Skeletal muscle tissue (tissue), 4 donors: Measurements from ENCODE around the gene SPATA21. TPM values are rescaled to one million over a fixed set of nuclear protein-coding genes. Genes with fewer than 3 reads are reported as not detected.

Source experiments
- H3K27ac ChIP-seq: one replicate; pipeline ENCODE4 v1.7.0; 2013; ENCODE audit warnings: mild to moderate bottlenecking, low read depth, low read length, inconsistent platforms
- H3K27me3 ChIP-seq, 3 donors: one replicate each; pipeline ENCODE4 v1.7.0; 2013; ENCODE audit warnings: low read length in 3 of 3; ENCODE audit not compliant: control insufficient read depth in 3 of 3, insufficient read depth in 3 of 3
- H3K36me3 ChIP-seq, 3 donors: one replicate each; pipeline ENCODE4 v1.7.0; 2013; ENCODE audit warnings: low read length in 3 of 3; ENCODE audit not compliant: control insufficient read depth in 3 of 3, insufficient read depth in 3 of 3
- H3K4me1 ChIP-seq, 3 donors: one replicate each; pipeline ENCODE4 v1.7.0; 2013; ENCODE audit warnings: low read length in 3 of 3, mild to moderate bottlenecking in 3 of 3; ENCODE audit not compliant: control insufficient read depth in 3 of 3, insufficient read depth in 3 of 3
- H3K4me3 ChIP-seq, 3 donors: one replicate each; pipeline ENCODE4 v1.7.0; 2013; ENCODE audit warnings: low read length in 3 of 3
- H3K9ac ChIP-seq, 3 donors: one replicate each; pipeline ENCODE4 v1.7.0; 2013; ENCODE audit warnings: low read length in 3 of 3, mild to moderate bottlenecking in 3 of 3, moderate library complexity in 2 of 3, low read depth in 1 of 3
- H3K9me3 ChIP-seq, 3 donors: one replicate each; pipeline ENCODE4 v1.7.0; 2013; ENCODE audit warnings: low read length in 3 of 3; ENCODE audit not compliant: control insufficient read depth in 3 of 3
- total RNA-seq: library from RNA; depleted of rRNA; stranded (reverse); fragments of >200 nt; gene quantifications from one replicate; pipeline ENCODE4 v1.2.3, GENCODE V29; 2014
- donor health status: Osteomylitis.

SPATA21 gene
- total RNA-seq, 1 donor from 2014 or later = not detected

DNA sequence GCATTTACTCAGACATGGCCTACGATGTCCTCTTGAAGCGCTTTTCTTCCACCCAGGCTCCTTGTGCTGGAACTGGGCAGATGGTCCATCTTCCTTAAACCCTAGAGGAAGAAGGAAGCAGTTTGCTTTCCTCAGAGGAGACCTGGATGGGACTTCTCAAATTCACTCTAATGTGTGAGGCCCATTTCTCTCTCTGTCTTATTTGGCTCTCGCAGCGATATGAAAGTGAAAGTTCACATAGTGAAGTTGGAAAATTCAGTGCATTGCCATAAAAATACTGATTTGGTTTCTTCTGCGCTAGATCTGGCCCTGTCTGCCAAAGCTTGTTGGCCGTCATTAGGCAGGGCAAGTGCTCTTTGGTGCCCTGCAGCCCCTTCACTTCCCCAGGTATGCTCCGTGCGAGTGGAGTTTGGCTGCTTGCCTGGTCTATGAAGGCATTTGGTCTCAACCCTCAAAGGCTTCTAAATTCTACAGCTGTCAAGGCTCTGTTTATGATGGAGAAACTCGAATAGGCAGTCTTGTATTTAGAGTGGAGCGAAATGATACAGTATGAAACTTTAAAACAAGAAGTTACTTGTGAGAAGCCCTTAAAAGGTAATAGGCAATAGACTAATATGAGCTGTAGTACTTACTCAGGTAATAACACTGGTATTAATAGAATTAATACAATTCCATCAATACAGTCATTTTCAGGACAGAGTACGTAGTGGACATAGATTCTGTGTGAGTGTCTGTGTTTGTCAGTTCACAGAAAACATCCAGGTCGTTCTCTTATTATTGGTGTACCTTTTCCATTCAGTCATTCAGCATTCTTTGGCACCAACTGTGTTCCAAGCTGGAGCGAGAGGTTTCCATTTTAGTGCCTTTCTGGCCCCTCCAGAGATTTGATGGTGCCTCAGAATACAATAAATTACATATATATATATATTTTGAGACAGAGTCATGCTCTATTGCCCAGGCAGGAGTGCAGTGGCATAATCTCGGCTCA is 49.7 kb downstream of the SPATA21 start:
- H3K9me3 ChIP-seq = no peaks in the 10 kb centered on the region
- no peaks in the 10 kb centered on the region for H3K36me3 ChIP-seq
- H3K9ac ChIP-seq = peak overlapping the region; percentile 8 to 74 (median 54)
- peak overlapping the region; percentile 61 to 79 (median 76) for H3K4me3 ChIP-seq
- H3K4me1 ChIP-seq = peaks cover 64 to 72% (median 65%) of the 10 kb centered on the region in 3 donors
- no peaks in the 10 kb centered on the region for H3K27me3 ChIP-seq
- peak overlapping the region; percentile 78 for H3K27ac ChIP-seq

DNA sequence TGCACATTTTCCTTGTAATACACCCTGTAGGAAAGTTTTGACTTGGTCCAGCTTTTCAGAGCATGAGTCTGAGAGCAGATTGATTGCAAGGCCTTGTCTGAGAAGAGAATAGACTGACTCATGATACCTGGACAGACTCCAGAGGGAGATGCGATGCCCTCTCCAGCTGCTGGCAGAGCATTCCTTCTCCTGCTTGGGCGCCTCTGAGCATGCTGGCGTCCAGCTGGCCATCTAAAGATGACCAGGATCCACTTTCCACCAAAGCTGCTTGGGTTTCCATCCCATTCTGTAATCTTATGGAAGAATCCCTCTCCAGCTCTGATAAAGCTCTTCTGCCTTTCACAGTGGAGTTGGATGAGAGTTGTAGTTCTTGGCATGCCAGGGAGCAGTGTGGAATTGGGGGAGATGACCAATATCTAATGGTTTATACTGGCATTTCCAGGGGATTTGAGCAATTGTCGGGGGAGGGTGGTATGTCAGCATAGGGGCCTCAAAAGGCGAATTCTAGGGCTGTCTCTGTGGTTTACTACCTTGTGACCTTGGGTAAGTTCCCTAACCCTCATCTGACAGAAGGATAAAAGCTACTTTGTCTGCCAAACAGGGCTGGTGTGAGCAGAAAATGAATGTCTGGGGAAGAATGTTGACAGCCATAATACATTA is 50.6 kb downstream of the SPATA21 start:
- Histone ChIP-seq H3K27me3 (no peaks in the 10 kb centered on the region), H3K36me3 (no peaks in the 10 kb centered on the region), H3K4me3 (peak overlapping the region; percentile 61 to 79 (median 76)), H3K9ac (peak overlapping the region in 2 of 3 donors; percentile 8 to 54), H3K4me1 (peaks cover 55 to 63% (median 56%) of the 10 kb centered on the region in 3 donors), H3K9me3 (no peaks in the 10 kb centered on the region), H3K27ac (peak overlapping the region; percentile 78)

DNA sequence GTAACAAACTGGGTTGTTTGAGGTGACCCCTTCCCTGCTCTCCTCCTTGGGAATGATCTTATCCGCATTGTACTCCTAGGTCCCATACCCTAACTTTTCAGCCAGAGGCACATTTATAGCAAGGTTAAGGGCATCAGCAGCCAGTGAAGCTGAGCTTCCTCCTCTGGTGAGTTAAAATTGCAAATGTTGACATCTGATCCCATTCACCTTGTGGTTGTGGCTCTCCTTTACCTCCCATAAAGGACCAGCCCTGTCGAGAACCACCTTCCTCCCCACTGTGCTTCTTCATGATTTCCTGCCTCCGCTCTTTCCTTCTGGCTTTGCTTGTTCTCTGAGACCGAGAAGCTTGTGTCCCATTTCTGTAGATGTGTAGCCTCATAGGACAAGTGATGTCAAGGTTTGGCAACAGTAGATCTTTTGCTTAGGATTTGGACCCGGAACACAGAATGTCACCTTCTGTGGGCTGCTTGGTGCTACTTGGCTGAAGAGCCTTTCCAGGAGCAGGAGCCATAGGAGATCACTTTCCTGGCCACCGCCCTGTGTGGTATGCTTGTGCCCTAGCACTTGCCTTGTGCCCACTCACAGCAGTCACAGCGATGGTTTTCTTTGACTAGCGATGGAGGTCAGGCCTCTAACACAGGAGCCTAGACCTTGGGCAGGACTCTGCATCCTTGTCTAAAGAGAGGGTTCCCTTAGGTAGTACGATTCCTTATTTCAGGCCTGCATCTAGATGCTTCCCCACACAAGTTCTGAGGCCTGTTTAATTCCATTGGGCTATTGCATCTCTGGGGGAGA is 51.4 kb downstream of the SPATA21 start:
- Histone ChIP-seq H3K27me3 (no peaks in the 10 kb centered on the region), H3K4me1 (peaks cover 47 to 56% (median 49%) of the 10 kb centered on the region in 3 donors), H3K9ac (peak overlapping the region in 1 of 3 donors; percentile 24), H3K36me3 (no peaks in the 10 kb centered on the region), H3K27ac (peak overlapping the region; percentile 78), H3K4me3 (peak overlapping the region; percentile 0 to 79 (median 19)), H3K9me3 (no peaks in the 10 kb centered on the region)

DNA sequence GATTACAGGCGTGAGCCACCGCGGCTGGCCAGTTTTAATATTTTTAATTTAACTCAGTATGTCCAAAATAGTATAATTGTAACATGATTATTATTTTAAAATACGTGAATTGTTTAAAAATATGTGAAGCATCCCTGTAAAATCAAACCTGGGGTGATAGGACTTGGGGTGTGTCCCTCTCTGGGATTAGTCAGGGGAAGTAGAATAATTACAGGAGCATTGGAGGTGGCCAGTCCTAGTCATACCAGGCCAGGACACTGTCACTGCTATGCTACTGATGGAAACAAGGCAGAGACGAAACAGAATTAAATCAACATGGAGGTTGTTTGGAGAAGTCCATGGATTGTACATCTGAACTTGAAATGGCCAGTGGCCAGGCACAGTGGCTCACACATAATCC is 53.3 kb downstream of the SPATA21 start:
- Histone ChIP-seq H3K4me1 (peaks cover 39 to 47% (median 42%) of the 10 kb centered on the region in 3 donors), H3K4me3 (no peak overlapping the region), H3K9ac (peak overlapping the region in 1 of 3 donors; percentile 3), H3K9me3 (no peaks in the 10 kb centered on the region), H3K27me3 (no peaks in the 10 kb centered on the region), H3K36me3 (no peaks in the 10 kb centered on the region), H3K27ac (no peak overlapping the region)

DNA sequence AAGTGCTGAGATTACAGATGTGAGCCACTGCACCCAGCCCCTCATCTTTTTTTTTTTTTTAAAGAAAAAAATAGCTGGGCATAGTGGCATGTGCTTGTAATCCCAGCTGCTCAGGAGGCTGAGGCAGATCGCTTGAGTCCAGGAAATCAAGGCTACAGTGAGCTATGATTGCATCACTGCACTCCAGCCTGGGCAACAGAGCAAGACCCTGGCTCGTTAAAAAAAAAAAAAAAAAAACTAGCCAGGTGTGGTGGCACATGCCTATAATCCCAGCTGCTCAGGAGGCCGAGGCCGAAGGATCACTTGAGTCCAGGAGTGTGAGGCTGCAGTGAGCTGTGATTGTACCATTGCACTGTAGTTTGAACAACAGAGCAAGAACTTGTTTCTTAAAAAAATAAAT is 56.4 kb downstream of the SPATA21 start:
- no peak overlapping the region for H3K9ac ChIP-seq
- H3K27ac ChIP-seq = no peak overlapping the region
- no peaks in the 10 kb centered on the region for H3K27me3 ChIP-seq
- no peak overlapping the region for H3K4me3 ChIP-seq
- H3K36me3 ChIP-seq = peaks cover 0 to 4% (median 0%) of the 10 kb centered on the region in 3 donors
- H3K9me3 ChIP-seq = no peaks in the 10 kb centered on the region
- peaks cover 34 to 48% (median 45%) of the 10 kb centered on the region in 3 donors for H3K4me1 ChIP-seq

DNA sequence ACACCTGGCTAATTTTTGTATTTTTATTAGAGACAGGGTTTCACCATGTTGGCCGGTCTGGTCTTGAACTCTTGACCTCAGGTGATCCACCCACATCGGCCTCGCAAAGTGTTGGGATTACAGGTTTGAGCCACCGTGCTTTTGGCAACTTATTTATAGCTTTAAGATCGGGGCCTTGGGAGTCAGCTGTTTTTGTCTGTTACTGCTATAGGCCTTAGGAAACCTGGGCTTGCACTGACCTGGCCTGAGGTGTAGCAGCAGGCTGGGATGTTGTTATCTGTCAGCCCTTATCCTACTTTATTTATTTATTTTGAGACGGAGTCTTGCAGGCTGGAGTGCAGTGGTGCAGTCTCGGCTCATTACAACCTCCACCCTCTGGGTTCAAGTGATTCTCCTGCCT is 58.8 kb downstream of the SPATA21 start:
- Histone ChIP-seq H3K9ac (peak overlapping the region in 1 of 3 donors; percentile 16), H3K9me3 (no peaks in the 10 kb centered on the region), H3K4me1 (peaks cover 40 to 51% (median 45%) of the 10 kb centered on the region in 3 donors), H3K27ac (no peak overlapping the region), H3K4me3 (no peak overlapping the region), H3K27me3 (no peaks in the 10 kb centered on the region), H3K36me3 (peaks cover 0 to 4% (median 0%) of the 10 kb centered on the region in 3 donors)

DNA sequence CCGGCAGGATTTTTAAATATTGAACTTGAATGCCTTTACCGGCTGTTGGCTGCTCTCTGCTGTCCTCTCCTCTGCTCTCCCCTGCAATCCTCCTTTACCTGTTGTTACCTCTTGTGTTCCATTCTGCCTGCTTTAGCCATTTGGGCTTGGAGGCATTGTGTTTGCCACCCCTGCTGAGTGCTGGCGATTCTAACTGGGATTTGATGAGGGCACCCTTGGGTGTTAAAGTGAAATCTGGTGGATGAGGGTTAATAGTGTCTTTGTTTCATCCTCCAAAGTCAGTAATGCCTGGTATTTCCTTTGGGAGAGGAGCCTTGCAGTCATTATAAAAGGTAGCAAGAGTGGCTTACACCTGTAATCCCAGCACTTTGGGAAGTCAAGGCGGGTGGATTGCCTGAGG is 60.3 kb downstream of the SPATA21 start:
- Histone ChIP-seq H3K27ac (peak overlapping the region; percentile 30), H3K9me3 (no peaks in the 10 kb centered on the region), H3K4me1 (peaks cover 50 to 60% (median 53%) of the 10 kb centered on the region in 3 donors), H3K9ac (peak overlapping the region in 1 of 3 donors; percentile 12), H3K27me3 (no peaks in the 10 kb centered on the region), H3K4me3 (no peak overlapping the region), H3K36me3 (peaks cover 0 to 4% (median 0%) of the 10 kb centered on the region in 3 donors)

DNA sequence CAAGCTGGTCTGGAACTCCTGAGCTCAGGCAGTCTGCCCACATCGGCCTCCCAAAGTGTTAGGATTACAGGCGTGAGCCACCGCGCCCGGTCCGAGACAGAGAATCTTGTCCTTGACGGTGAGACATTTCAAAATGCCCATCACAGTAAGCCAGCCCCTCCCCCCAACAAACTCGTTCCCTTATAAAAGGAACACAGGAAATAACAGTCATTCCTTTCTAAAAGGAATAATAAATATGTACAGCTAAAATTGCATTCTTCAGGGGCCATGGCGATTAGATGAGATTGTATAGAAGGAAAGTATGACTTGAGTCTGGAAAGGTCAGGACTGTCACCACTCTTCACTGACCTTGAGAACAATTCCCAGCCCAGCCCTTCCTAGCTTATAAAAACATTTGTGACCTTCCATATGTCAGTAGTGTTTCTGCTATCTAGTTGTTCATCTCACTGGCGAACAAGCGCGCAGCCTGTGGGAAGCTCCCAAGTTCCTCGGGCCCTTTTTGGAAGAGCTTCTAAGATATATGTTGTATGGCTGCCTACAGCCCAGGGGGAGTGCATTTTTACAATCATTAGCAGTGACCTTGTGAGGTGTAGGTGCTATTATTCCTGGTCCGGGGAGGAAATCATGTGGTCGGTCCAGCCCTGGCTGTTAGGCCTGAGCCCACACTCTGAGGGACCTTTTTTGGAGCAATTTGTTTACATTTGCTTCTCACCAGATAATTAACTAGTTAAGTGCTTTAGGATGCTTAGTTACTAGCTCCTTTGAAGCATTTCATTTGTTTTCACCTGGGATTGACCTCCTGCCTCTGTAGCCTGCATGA is 61.5 kb downstream of the SPATA21 start:
- Histone ChIP-seq H3K9ac (peak overlapping the region in 1 of 3 donors; percentile 58), H3K4me1 (peaks cover 50 to 65% (median 53%) of the 10 kb centered on the region in 3 donors), H3K4me3 (peak overlapping the region in 2 of 3 donors; percentile 14 to 60)

DNA sequence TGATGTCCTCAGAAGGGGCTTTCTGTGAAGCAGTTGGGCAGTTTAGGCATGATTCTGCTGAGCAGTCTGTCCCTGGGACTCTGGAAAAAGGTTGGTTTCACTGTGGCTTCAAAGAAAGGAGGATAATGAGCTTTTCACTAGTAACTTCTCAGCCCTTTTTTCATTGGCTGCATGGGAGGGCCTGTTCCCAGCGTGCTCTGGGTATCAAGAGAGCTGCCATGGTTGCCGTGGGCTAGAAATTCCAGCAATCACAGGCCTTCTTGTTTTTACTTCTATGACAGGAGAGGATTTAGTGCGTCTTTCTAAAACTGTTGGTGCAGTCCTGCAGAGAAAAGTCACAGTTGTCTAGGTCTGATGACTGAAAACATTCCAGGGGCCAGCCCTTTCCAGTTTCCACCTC is 63.0 kb downstream of the SPATA21 start:
- Histone ChIP-seq H3K9me3 (no peaks in the 10 kb centered on the region), H3K4me3 (no peak overlapping the region), H3K9ac (no peak overlapping the region), H3K27me3 (no peaks in the 10 kb centered on the region), H3K27ac (peak overlapping the region; percentile 55), H3K4me1 (peaks cover 55 to 69% (median 58%) of the 10 kb centered on the region in 3 donors), H3K36me3 (peaks cover 0 to 4% (median 0%) of the 10 kb centered on the region in 3 donors)

More for the DNA sequence above, 61.5 kb downstream of the SPATA21 start:
- Histone ChIP-seq H3K27me3 (no peaks in the 10 kb centered on the region), H3K27ac (peak overlapping the region; percentile 60), H3K36me3 (peaks cover 0 to 4% (median 0%) of the 10 kb centered on the region in 3 donors), H3K9me3 (no peaks in the 10 kb centered on the region)
